Activated CD4-positive, alpha-beta T cell treated with anti-CD3 and anti-CD28 coated beads, Interleukin-2, amount 50 U/mL, for 48 hours (primary cell): ENCODE measurements around the gene DRAXIN.
A peak's percentile ranks its signal among the peaks of the same experiment; 100 is the strongest.

ENCODE experiments used
- DNase-seq, 2 experiments: peaks; one replicate each; pipeline ENCODE4 v3.0.0-alpha.2; 2020

Gene DRAXIN

DNA sequence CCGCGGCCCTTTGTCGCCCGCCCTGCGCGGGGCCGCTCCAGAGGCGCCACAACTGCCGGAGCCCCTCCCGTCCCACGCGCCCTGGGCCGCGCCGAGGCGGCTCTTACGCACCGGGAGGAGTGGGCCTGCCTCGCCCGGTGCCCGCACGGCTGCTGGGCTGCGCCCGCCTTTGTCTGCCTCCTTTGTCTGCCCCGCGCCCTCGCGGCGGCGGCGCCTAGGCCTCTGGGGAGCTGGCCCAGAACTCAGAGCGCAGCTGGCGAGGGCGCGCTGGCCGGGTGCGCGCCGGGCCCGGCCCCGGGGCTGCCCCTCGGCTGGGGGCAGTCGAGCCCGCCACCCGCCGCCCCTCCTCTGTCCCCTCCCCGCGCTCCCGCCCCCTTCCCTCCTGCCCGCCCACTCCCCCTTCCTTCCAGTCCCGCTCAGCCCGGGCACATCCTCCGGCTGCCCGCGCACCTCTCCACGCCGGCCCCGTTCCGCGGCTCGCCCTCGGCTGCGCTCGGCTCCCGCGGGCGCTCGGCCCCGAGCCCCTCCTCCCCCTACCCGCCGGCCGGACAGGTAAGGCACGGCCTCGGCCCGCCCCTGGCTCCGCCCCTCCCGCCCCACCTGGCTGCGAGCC is at the start of gene DRAXIN:
Gene DRAXIN (plus strand): TSS at position 409 of the 613 bp plus-strand sequence. CDS start 14,549 bp downstream, outside the sequence.
- peak in 1 of 2 experiments; percentile 11 for DNase-seq

DNA sequence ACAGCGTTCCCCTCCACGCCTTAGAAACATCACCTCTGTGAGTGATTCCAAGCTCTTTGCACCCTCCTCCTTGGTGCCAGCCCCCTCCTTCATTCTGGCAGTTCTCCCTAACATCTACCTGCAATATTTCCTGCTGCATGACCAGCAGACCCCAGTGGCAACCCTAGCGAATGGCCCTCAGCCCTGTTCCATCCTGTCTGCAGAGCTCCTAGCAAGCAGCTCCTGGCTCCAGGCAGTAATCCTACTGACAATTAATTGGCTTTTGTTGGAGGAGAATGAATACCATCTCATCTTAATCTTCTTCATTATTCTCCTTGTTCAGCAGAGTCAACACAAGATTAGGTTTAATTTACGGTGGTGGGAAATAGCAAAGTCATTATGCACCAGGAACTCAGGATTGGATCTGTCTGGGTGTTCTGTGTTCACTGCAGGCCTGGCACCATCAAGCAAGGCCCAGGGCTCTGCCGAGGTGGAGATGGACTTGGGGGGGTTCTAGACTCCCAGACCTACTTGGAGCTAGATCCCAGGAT is 49.7 kb upstream of the DRAXIN start:
- no peak for DNase-seq

DNA sequence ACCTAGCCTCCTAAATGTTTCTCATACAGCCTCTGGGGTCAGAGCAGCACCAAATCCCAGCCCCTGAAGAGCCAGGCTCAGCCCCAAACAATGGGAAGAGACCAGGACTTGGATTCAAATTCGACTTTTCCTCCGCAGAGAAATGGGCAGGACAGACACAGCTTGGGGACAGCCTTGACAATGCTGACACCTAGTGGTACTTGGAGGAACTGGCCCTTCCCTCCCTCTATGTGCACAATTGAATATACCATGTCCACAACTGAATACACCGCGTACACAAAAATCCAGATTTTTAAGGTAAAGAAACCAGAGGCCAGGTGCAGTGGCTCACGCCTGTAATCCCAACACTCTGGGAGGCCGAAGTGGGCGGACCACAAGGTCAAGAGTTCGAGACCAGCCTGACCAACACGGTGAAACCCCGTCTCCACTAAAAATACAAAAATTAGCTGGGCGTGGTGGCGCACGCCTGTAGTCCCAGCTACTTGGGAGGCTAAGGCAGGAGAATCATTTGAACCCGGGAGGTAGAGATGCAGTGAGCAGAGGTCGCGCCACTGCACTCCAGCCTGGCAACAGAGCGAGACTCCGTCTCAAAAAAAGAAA is 49.0 kb upstream of the DRAXIN start:
- peak; percentile 72 to 79 for DNase-seq

- no peak for DNase-seq
Measured at GRCh38 chr1:11643782-11644181, 47.7 kb upstream of the DRAXIN start.

DNA sequence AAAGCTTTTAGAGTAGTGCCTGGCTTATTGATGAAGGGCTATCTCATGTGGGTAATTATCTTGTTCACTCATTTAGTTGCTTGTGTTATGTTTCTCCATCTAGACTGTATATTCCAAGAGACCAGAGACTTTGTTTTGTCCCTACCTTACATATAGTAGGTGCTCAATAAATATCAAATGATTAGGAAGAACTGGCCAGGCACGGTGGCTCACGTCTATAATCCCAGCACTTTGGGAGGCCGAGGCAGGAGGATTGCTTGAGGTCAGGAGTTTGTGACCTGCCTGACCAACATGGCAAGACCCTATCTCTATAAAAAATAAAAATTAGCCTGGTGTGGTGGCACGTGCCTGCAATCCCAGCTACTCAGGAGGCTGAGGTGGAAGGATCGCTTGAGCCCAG is 46.2 kb upstream of the DRAXIN start:
- DNase-seq = no peak

- DNase-seq = peak; percentile 88 to 89
Measured at GRCh38 chr1:11645670-11646265, 45.7 kb upstream of the DRAXIN start.

GRCh38 chr1:11646317-11646716 is 45.2 kb upstream of the DRAXIN start:
- DNase-seq = no peak

DNA sequence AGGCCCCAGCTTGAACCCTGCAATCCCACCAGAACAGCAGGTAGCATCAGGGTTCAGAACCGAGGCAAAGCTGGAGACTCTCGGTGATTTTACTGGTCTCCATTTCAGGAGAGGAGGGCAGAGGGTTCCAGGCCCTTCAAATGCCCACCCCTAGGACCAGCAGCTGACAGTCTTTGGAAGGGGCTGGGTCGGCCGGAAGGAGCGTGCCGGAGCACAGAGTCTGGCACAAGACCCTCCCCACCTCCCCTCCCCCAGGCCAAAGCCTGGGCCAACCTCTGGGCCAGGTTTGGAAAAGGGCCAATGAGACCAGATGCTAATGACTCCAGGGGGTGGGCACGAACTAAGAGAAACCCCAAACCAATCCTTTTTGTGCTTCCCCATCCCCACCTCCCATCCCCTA is 44.2 kb upstream of the DRAXIN start:
- no peak for DNase-seq

GRCh38 chr1:11648039-11648438 is 43.5 kb upstream of the DRAXIN start:
- DNase-seq = no peak

- DNase-seq = peak; percentile 35 to 48
Measured at GRCh38 chr1:11648732-11649158, 42.8 kb upstream of the DRAXIN start.

DNA sequence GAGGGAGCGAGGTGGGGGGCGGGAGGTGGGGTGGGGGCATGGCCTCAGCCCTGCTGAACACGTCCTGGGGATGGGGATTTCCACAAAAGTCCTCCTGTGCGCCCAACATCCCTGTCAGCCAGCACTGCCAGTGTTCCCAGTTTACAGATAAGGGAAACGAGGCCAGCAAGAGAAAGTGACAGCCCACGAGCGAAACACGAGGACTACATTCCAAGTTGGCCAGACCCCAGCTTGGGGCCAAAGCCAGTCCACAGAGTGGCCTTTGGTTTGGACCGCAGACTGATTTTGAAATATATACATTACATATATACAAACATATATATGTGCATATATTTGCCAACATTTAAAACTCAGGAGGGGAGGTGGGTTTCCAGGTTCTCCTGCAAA is 42.3 kb upstream of the DRAXIN start:
- DNase-seq = no peak

GRCh38 chr1:11649624-11650330 is 41.7 kb upstream of the DRAXIN start:
- no peak for DNase-seq

DNA sequence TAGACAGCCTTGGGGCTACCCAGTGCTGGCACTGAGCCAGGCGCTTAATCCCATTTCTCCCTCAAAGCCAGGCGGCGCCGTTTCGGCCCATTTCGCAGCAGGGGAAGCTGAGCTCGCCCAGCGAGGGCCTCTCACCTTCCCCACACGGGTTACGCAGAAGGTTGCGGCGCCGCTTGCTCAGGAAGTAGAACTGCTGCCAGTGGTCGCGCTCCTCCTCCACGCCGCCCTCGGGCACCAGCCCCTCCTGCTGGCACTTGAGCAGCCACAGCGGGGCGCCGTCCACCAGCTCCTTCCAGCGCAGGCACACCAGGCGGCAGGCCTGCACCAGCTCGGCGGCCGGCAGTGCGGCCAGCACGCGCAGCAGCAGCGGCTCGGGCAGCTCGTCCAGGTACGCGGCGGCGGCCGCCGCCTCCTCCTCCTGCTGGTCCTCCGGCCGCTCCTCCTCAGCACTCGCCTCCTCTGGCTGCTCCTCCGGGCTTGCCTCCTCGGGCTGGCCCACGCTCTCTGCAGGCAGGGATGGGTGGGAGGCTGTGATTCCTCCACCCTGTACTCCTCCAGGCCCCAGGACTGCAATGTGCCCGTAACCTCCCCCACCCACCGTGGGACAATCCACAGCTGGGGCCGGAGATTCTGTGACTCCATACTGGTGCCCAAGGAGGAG is 41.0 kb upstream of the DRAXIN start:
- DNase-seq = peak; percentile 83 to 86

- DNase-seq = no peak
Measured at GRCh38 chr1:11651017-11651416, 40.5 kb upstream of the DRAXIN start.

- DNase-seq = no peak
Measured at GRCh38 chr1:11652203-11652780, 39.2 kb upstream of the DRAXIN start.

- DNase-seq = no peak
Measured at GRCh38 chr1:11653101-11653860, 38.2 kb upstream of the DRAXIN start.

DNA sequence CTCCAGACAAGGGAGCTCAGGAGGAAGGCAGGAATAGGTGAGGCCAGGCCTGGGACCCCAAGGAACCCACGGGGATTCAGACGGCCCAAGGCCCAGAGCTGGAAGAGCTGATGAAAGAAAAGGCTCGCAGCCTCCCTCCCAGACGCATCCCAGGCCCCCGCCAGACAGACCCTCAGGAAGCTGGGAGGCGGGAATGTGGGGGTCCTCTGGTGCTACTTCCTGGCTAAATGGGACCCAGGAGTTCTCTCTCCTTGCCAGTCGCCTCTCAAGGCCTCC is 37.7 kb upstream of the DRAXIN start:
- DNase-seq = no peak

- peak; percentile 70 to 75 for DNase-seq
Measured at GRCh38 chr1:11654137-11654938, 37.2 kb upstream of the DRAXIN start, which contains the start of the genes FBXO2 and FBXO44. FBXO2 (minus strand) TSS chr1:11654429; CDS start chr1:11654340, 89 bp downstream. FBXO44 (plus strand) TSS chr1:11654877; CDS start chr1:11655836, 959 bp downstream.

- DNase-seq = no peak
Measured at GRCh38 chr1:11654939-11655808, 36.3 kb upstream of the DRAXIN start.

- no peak for DNase-seq
Measured at GRCh38 chr1:11657654-11658053, 33.9 kb upstream of the DRAXIN start.
